GM23338 (cell line): ENCODE results near the gene ZMPSTE24. TPM values are rescaled to one million over a fixed set of nuclear protein-coding genes. Genes with fewer than 3 reads are reported as not detected.

Experiments
- ATAC-seq: fragments of 200-7000 bp; cut with Tn5 transposase; 3 replicates; pipeline ENCODE4 v1.9.1; 2020
- DNase-seq: peaks from one replicate; pipeline ENCODE4 v3.0.0-alpha.2; 2015; ENCODE audit warnings: low spot score
- H2AFZ ChIP-seq: fragments of 200-600 bp; sonication (generic); 2 replicates; pipeline ENCODE4 v1.8.0; 2016; ENCODE audit warnings: antibody characterized with exemption, mild to moderate bottlenecking, moderate library complexity
- H3F3A ChIP-seq: fragments of 200-600 bp; sonication (generic); replicated peaks from 2 replicates; pipeline ENCODE4 v1.8.0; 2017; ENCODE audit warnings: antibody characterized with exemption, mixed run types, low read depth
- H3K27ac ChIP-seq: fragments of 200-600 bp; sonication (generic); 2 replicates; pipeline ENCODE4 v1.6.1; 2016; ENCODE audit warnings: low read depth
- H3K27me3 ChIP-seq: fragments of 200-600 bp; sonication (generic); 2 replicates; pipeline ENCODE4 v1.8.0; 2016; ENCODE audit warnings: mild to moderate bottlenecking, mixed run types, moderate library complexity; ENCODE audit not compliant: insufficient read depth
- H3K36me3 ChIP-seq: fragments of 200-600 bp; sonication (generic); 2 replicates; pipeline ENCODE4 v1.8.0; 2016; ENCODE audit warnings: mild to moderate bottlenecking; ENCODE audit not compliant: insufficient read depth
- H3K4me1 ChIP-seq: fragments of 200-600 bp; sonication (generic); 2 replicates; pipeline ENCODE4 v1.8.0; 2016; ENCODE audit warnings: mild to moderate bottlenecking, moderate library complexity; ENCODE audit not compliant: insufficient read depth
- H3K4me2 ChIP-seq: fragments of 200-600 bp; sonication (generic); 2 replicates; pipeline ENCODE4 v1.7.1; 2017; ENCODE audit warnings: mixed run types
- H3K4me3 ChIP-seq: fragments of 200-600 bp; sonication (generic); 2 replicates; pipeline ENCODE4 v1.6.1; 2016; ENCODE audit warnings: mixed run types
- H3K79me2 ChIP-seq: fragments of 200-600 bp; sonication (generic); replicated peaks from 2 replicates; pipeline ENCODE4 v1.8.0; 2017; ENCODE audit warnings: mild to moderate bottlenecking; ENCODE audit not compliant: insufficient read depth
- H3K9me2 ChIP-seq: fragments of 200-600 bp; sonication (generic); 2 replicates; pipeline ENCODE4 v1.8.0; 2017; ENCODE audit not compliant: insufficient read depth
- H4K20me1 ChIP-seq: fragments of 200-600 bp; sonication (generic); replicated peaks from 2 replicates; pipeline ENCODE4 v1.8.0; 2017; ENCODE audit warnings: mild to moderate bottlenecking; ENCODE audit not compliant: insufficient read depth
- H3K27ac Mint-ChIP-seq: 2 replicates; pipeline ENCODE4 v1.8.0; 2020; ENCODE audit warnings: inconsistent platforms, mild to moderate bottlenecking, moderate library complexity, mixed read lengths
- H3K27me3 Mint-ChIP-seq: 3 replicates; pipeline ENCODE4 v1.8.0; 2022; ENCODE audit warnings: low read depth, mild to moderate bottlenecking, moderate library complexity, mixed read lengths, inconsistent platforms; ENCODE audit not compliant: insufficient read depth, poor library complexity
- H3K36me3 Mint-ChIP-seq: 3 replicates; pipeline ENCODE4 v1.8.0; 2021; ENCODE audit warnings: low read depth, mild to moderate bottlenecking, inconsistent platforms, moderate library complexity, mixed read lengths
- H3K4me1 Mint-ChIP-seq: 3 replicates; pipeline ENCODE4 v1.8.0; 2020; ENCODE audit warnings: mild to moderate bottlenecking, inconsistent platforms, mixed read lengths
- H3K4me3 Mint-ChIP-seq: 3 replicates; pipeline ENCODE4 v1.8.0; 2021; ENCODE audit warnings: moderate library complexity, mild to moderate bottlenecking, inconsistent platforms, mixed read lengths
- H3K9me3 Mint-ChIP-seq: 3 replicates; pipeline ENCODE4 v1.8.0; 2020; ENCODE audit warnings: moderate library complexity, mild to moderate bottlenecking, inconsistent platforms, mixed read lengths
- CREB1 ChIP-seq: fragments of 250-450 bp; sonication (Bioruptor Pico); IDR thresholded peaks from 2 replicates; pipeline ENCODE4 v1.5.0; 2020; ENCODE audit warnings: low read depth, mild to moderate bottlenecking, moderate library complexity
- CTCF ChIP-seq, 2 experiments: fragments of 200-600 bp in 1 of 2; sonication (generic) in 1 of 2; conservative IDR thresholded peaks; 2 replicates each; pipeline versions ENCODE4 v1.5.1 to v1.6.1; 2016 to 2017; ENCODE audit warnings: antibody characterized with exemption in 2 of 2, low read depth in 2 of 2, mild to moderate bottlenecking in 2 of 2, moderate library complexity in 1 of 2
- ETS1 ChIP-seq: IDR thresholded peaks from 2 replicates; pipeline ENCODE4 v1.6.1; 2016; ENCODE audit warnings: antibody characterized with exemption
- EZH2 ChIP-seq: fragments of 200-600 bp; sonication (generic); IDR thresholded peaks from one replicate; pipeline ENCODE4 v1.8.0; 2017; ENCODE audit warnings: antibody characterized with exemption, mild to moderate bottlenecking, low read depth; ENCODE audit not compliant: unreplicated experiment
- EZH2phosphoT487 ChIP-seq: fragments of 200-600 bp; sonication (generic); IDR thresholded peaks from one replicate; pipeline ENCODE4 v1.8.1; 2018; ENCODE audit warnings: antibody characterized with exemption; ENCODE audit not compliant: unreplicated experiment
- JUNB ChIP-seq: IDR thresholded peaks from one replicate; pipeline ENCODE4 v1.6.1; 2016; ENCODE audit warnings: antibody characterized with exemption; ENCODE audit not compliant: unreplicated experiment
- NANOG ChIP-seq: IDR thresholded peaks from 2 replicates; pipeline ENCODE4 v1.6.1; 2016; ENCODE audit warnings: antibody characterized with exemption, borderline replicate concordance
- POLR2AphosphoS5 ChIP-seq: IDR thresholded peaks from 2 replicates; pipeline ENCODE4 v1.6.1; 2016; ENCODE audit warnings: antibody characterized with exemption, low read depth
- REST ChIP-seq: IDR thresholded peaks from one replicate; pipeline ENCODE4 v1.6.1; 2018; ENCODE audit warnings: antibody characterized with exemption; ENCODE audit not compliant: unreplicated experiment
- STAT1 ChIP-seq: IDR thresholded peaks from one replicate; pipeline ENCODE4 v1.6.1; 2016; ENCODE audit warnings: antibody characterized with exemption; ENCODE audit not compliant: unreplicated experiment
- ZNF114 ChIP-seq: fragments of 250-450 bp; sonication (Bioruptor Pico); IDR thresholded peaks from 2 replicates; pipeline ENCODE4 v1.5.0; 2020; ENCODE audit warnings: mild to moderate bottlenecking, moderate library complexity
- ZNF331 ChIP-seq: fragments of 250-450 bp; sonication (Bioruptor Pico); IDR thresholded peaks from 2 replicates; pipeline ENCODE4 v1.5.0; 2020; ENCODE audit warnings: low read depth, mild to moderate bottlenecking, moderate library complexity
- polyA plus RNA-seq: library from polyadenylated mRNA; unstranded; fragments of >200 nt; fragmentation: Nextera tagmentation; extraction: Ambion mirVana; gene quantifications from 2 replicates; pipeline ENCODE4 v1.2.1, GENCODE V29; 2016
- total RNA-seq: library from RNA; depleted of rRNA; stranded (reverse); fragments of >200 nt; shearing (Covaris generic); gene quantifications from 2 replicates; pipeline ENCODE4 v1.2.3, GENCODE V29; 2014
- TF ChIP-seq, protein P1 (sequence below): fragments of 250-450 bp; sonication (Bioruptor Pico); IDR thresholded peaks from 2 replicates; pipeline ENCODE4 v1.5.0; 2020; ENCODE audit warnings: mild to moderate bottlenecking, moderate library complexity

Gene ZMPSTE24
- total and polyA plus RNA-seq, 2 experiments from 2014 or later = 23.1 to 51.2 TPM

GRCh38 chr1:40264354-40264781, 6.3 kb downstream of the ZMPSTE24 start (continued):
- no peak for TF ChIP-seq ZNF331 (CRISPR knock-in tag)
- TF ChIP-seq ZNF114 = no peak

DNA sequence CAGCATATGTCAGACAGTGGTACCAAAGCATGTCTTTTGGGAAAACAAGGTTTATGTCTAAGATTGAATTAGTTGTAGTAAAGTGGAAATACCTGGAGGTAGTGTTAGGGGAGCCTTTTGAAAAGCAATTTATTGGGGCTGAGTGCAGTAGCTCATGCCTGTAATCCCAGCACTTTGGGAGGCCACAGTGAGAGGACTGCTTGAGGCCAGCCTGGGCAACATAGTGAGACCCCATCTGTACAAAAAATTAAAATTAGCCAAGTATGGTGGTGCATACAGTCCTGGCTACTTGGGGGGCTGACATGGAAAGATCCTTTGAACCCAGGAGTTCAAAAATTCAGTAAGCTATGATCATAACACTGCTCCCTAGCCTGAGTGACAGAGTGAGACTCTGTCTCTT, 7.3 kb downstream of the ZMPSTE24 start:
- TF ChIP-seq CREB1 (CRISPR knock-in tag) (no peak), JUNB (no peak), POLR2AphosphoS5 (no peak), ZNF114 (no peak), CTCF (conservative IDR thresholded peaks at IDR 0.05; ENCODE audit: low read depth in 2 of 2) (no peak), EZH2phosphoT487 (no peak), REST (no peak), STAT1 (no peak), NANOG (no peak), ZNF331 (CRISPR knock-in tag) (no peak), ETS1 (no peak), EZH2 (no peak)
- TF ChIP-seq, protein P1, sequence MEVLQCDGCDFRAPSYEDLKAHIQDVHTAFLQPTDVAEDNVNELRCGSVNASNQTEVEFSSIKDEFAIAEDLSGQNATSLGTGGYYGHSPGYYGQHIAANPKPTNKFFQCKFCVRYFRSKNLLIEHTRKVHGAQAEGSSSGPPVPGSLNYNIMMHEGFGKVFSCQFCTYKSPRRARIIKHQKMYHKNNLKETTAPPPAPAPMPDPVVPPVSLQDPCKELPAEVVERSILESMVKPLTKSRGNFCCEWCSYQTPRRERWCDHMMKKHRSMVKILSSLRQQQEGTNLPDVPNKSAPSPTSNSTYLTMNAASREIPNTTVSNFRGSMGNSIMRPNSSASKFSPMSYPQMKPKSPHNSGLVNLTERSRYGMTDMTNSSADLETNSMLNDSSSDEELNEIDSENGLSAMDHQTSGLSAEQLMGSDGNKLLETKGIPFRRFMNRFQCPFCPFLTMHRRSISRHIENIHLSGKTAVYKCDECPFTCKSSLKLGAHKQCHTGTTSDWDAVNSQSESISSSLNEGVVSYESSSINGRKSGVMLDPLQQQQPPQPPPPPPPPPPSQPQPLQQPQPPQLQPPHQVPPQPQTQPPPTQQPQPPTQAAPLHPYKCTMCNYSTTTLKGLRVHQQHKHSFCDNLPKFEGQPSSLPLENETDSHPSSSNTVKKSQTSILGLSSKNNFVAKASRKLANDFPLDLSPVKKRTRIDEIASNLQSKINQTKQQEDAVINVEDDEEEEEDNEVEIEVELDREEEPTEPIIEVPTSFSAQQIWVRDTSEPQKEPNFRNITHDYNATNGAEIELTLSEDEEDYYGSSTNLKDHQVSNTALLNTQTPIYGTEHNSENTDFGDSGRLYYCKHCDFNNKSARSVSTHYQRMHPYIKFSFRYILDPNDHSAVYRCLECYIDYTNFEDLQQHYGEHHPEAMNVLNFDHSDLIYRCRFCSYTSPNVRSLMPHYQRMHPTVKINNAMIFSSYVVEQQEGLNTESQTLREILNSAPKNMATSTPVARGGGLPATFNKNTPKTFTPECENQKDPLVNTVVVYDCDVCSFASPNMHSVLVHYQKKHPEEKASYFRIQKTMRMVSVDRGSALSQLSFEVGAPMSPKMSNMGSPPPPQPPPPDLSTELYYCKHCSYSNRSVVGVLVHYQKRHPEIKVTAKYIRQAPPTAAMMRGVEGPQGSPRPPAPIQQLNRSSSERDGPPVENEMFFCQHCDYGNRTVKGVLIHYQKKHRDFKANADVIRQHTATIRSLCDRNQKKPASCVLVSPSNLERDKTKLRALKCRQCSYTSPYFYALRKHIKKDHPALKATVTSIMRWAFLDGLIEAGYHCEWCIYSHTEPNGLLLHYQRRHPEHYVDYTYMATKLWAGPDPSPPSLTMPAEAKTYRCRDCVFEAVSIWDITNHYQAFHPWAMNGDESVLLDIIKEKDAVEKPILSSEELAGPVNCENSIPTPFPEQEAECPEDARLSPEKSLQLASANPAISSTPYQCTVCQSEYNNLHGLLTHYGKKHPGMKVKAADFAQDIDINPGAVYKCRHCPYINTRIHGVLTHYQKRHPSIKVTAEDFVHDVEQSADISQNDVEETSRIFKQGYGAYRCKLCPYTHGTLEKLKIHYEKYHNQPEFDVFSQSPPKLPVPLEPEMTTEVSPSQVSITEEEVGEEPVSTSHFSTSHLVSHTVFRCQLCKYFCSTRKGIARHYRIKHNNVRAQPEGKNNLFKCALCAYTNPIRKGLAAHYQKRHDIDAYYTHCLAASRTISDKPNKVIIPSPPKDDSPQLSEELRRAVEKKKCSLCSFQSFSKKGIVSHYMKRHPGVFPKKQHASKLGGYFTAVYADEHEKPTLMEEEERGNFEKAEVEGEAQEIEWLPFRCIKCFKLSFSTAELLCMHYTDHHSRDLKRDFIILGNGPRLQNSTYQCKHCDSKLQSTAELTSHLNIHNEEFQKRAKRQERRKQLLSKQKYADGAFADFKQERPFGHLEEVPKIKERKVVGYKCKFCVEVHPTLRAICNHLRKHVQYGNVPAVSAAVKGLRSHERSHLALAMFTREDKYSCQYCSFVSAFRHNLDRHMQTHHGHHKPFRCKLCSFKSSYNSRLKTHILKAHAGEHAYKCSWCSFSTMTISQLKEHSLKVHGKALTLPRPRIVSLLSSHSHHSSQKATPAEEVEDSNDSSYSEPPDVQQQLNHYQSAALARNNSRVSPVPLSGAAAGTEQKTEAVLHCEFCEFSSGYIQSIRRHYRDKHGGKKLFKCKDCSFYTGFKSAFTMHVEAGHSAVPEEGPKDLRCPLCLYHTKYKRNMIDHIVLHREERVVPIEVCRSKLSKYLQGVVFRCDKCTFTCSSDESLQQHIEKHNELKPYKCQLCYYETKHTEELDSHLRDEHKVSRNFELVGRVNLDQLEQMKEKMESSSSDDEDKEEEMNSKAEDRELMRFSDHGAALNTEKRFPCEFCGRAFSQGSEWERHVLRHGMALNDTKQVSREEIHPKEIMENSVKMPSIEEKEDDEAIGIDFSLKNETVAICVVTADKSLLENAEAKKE (CRISPR knock-in tag) = no peak
- Mint-ChIP-seq H3K27me3 (peaks cover under 1% of the 10 kb centered on the region), H3K4me1 (no peaks in the 10 kb centered on the region), H3K27ac (no peak overlapping the region), H3K9me3 (no peaks in the 10 kb centered on the region), H3K4me3 (no peak overlapping the region), H3K36me3 (peaks cover 56% of the 10 kb centered on the region)
- H2AFZ ChIP-seq = no peak overlapping the region
- H3K9me2 ChIP-seq = no peaks in the 10 kb centered on the region
- H3F3A ChIP-seq = no peaks in the 10 kb centered on the region
- H4K20me1 ChIP-seq = peaks cover 7% of the 10 kb centered on the region; the same call in 1 of the 2 replicates
- H3K79me2 ChIP-seq = peaks cover 49% of the 10 kb centered on the region; the same call in 1 of the 2 replicates
- H3K27me3 ChIP-seq = no peaks in the 10 kb centered on the region
- peaks cover 45% of the 10 kb centered on the region for H3K36me3 ChIP-seq
- H3K4me2 ChIP-seq = no peak overlapping the region
- no peak overlapping the region for H3K4me3 ChIP-seq
- no peak overlapping the region for H3K27ac ChIP-seq
- DNase-seq = no peak
- H3K4me1 ChIP-seq = no peaks in the 10 kb centered on the region
- ATAC-seq = no peak
